Measurements from ENCODE around the gene PRIMPOL. TPM values are rescaled to one million over a fixed set of nuclear protein-coding genes. Genes with fewer than 3 reads are reported as not detected.

The PRIMPOL gene
- polyA plus RNA-seq, 5 donors: 38.9 to 54.2 (median 45.5) TPM

Other genes with a start within 250 kb of the PRIMPOL start
- 10 to 100 TPM; 43.9 to 57.1 (median 46.7) TPM for gene IRF2, start 175.2 kb upstream of the PRIMPOL start, polyA plus RNA-seq (ENCODE audit: insufficient read depth in 1 of 5, insufficient read length in 5 of 5, low replicate concordance in 1 of 5)
- gene CASP3, start 291 bp upstream of the PRIMPOL start, polyA plus RNA-seq (ENCODE audit: insufficient read depth in 1 of 5, insufficient read length in 5 of 5, low replicate concordance in 1 of 5): 10 to 100 TPM; 32.1 to 52.9 (median 34.9) TPM
- gene CENPU, start 84.4 kb downstream of the PRIMPOL start, polyA plus RNA-seq (ENCODE audit: insufficient read depth in 1 of 5, insufficient read length in 5 of 5, low replicate concordance in 1 of 5): 10 to 100 TPM; 20.8 to 72.4 (median 49.3) TPM
- 10 to 100 TPM; 15.5 to 34.1 (median 21.6) TPM for gene ACSL1, start 176.2 kb downstream of the PRIMPOL start, polyA plus RNA-seq (ENCODE audit: insufficient read depth in 1 of 5, insufficient read length in 5 of 5, low replicate concordance in 1 of 5)

Data from right lung (tissue), 5 donors.